K562 (cell line): Measurements from ENCODE around the gene CCDC85A. TPM values are rescaled to one million over a fixed set of nuclear protein-coding genes. Genes with fewer than 3 reads are reported as not detected.
A peak's percentile ranks its signal among the peaks of the same experiment; 100 is the strongest.

Experiments
- ATAC-seq: fragments of 200-7000 bp; cut with Tn5 transposase; 3 replicates; pipeline ENCODE4 v1.9.1; 2020; ENCODE audit warnings: moderate library complexity
- BruUV-seq: library from RNA; stranded (reverse); fragments of 400-500 nt; replicated peaks from 2 replicates; lab custom pipeline; 2021; lab: Mats Ljungman, UMichigan
- CTCF ChIA-PET: fragments of 300-600 bp; formaldehyde crosslinking; extraction: SDS; loops from one replicate; lab custom pipeline; 2021; ENCODE audit warnings: low intra/inter-chr PET ratio; lab: Yijun Ruan, JAX
- POLR2A ChIA-PET: fragments of 300-600, 350-650 bp; sonication (Branson Sonifier 250); formaldehyde crosslinking; extraction: SDS; loops from one replicate; lab custom pipeline; 2021; ENCODE audit warnings: antibody characterized with exemption, inconsistent platforms; lab: Yijun Ruan, JAX
- DNase-seq, 4 experiments: peaks; one replicate each; pipeline versions ENCODE4 v3.0.0 to v3.0.0-alpha.2; 2011 to 2018; ENCODE audit warnings: low spot score in 3 of 4, mixed read lengths in 3 of 4; ENCODE audit errors: extremely low read depth in 1 of 4
- FAIRE-seq: peaks from 2 replicates; lab custom pipeline; 2011; peaks lifted over from hg19 to GRCh38; lab: Jason Lieb, UNC
- H2AFZ ChIP-seq: 2 replicates; pipeline ENCODE4 v1.6.0; 2011; ENCODE audit warnings: low read depth, low read length, control low read depth, inconsistent platforms
- H3K27ac ChIP-seq: fragments of 200-600 bp; 3 replicates; pipeline ENCODE4 v1.8.0; 2011; ENCODE audit warnings: low read depth, mild to moderate bottlenecking, control low read depth, inconsistent platforms, low read length, moderate library complexity, mixed read lengths; ENCODE audit errors: extremely low read depth
- H3K27me3 ChIP-seq, 2 experiments: fragments of 300-600 bp in 1 of 2; 2 replicates in 1 of 2; 3 replicates in 1 of 2; pipeline versions ENCODE4 v1.6.0 to v1.8.0; 2011; ENCODE audit warnings: inconsistent platforms in 2 of 2, low read length in 2 of 2, mild to moderate bottlenecking in 1 of 2, mixed read lengths in 1 of 2, moderate library complexity in 1 of 2; ENCODE audit not compliant: control insufficient read depth in 2 of 2, insufficient read depth in 2 of 2
- H3K36me3 ChIP-seq: fragments of 300-600 bp; 3 replicates; pipeline ENCODE4 v1.8.0; 2011; ENCODE audit warnings: mild to moderate bottlenecking, low read length, inconsistent platforms; ENCODE audit not compliant: control insufficient read depth, insufficient read depth
- H3K4me1 ChIP-seq, 2 experiments: fragments of 200-600 bp in 1 of 2; replicated peaks in 1 of 2; 2 replicates in 1 of 2; 3 replicates in 1 of 2; pipeline versions ENCODE4 v1.5.1 to v1.8.0; 2011; ENCODE audit warnings: inconsistent platforms in 2 of 2, low read length in 2 of 2, mild to moderate bottlenecking in 1 of 2, mixed read lengths in 1 of 2, moderate library complexity in 1 of 2; ENCODE audit not compliant: control insufficient read depth in 2 of 2, insufficient read depth in 2 of 2
- H3K4me2 ChIP-seq: 2 replicates; pipeline ENCODE4 v1.6.1; 2011; ENCODE audit warnings: low read length, control low read depth, inconsistent platforms, mixed read lengths; ENCODE audit not compliant: insufficient read depth
- H3K4me3 ChIP-seq: fragments of 200-600 bp; sonication (generic), shearing (Covaris generic); 2 replicates; pipeline ENCODE4 v1.5.1; 2016; ENCODE audit warnings: control low read depth, inconsistent platforms
- H3K79me2 ChIP-seq: fragments of 200-600 bp; 3 replicates; pipeline ENCODE4 v1.8.0; 2011; ENCODE audit warnings: low read length, inconsistent platforms; ENCODE audit not compliant: control insufficient read depth, insufficient read depth
- H3K9ac ChIP-seq, 2 experiments: 2 replicates each; pipeline versions ENCODE4 v1.6.0 to v1.6.1; 2011; ENCODE audit warnings: low read depth in 2 of 2, low read length in 2 of 2, control low read depth in 1 of 2, inconsistent platforms in 1 of 2, mild to moderate bottlenecking in 1 of 2, mixed read lengths in 1 of 2; ENCODE audit not compliant: insufficient read depth in 1 of 2
- H3K9me1 ChIP-seq: one replicate; pipeline ENCODE4 v1.6.0; 2011; ENCODE audit warnings: inconsistent platforms, mild to moderate bottlenecking, low read length, moderate library complexity; ENCODE audit not compliant: control insufficient read depth, insufficient read depth
- H3K9me3 ChIP-seq: replicated peaks from 2 replicates; pipeline ENCODE4 v1.5.1; 2011; ENCODE audit warnings: low read depth, low read length, inconsistent platforms; ENCODE audit not compliant: control insufficient read depth, insufficient read depth
- H4K20me1 ChIP-seq: replicated peaks from 2 replicates; pipeline ENCODE4 v1.6.1; 2011; ENCODE audit warnings: low read length, inconsistent platforms, mixed read lengths; ENCODE audit not compliant: control insufficient read depth, insufficient read depth
- HMGN3 ChIP-seq: IDR thresholded peaks from 2 replicates; pipeline ENCODE4 v1.6.1; 2011; ENCODE audit warnings: borderline replicate concordance, low read depth, mild to moderate bottlenecking, mixed read lengths, low read length; ENCODE audit not compliant: insufficient read length; ENCODE audit errors: extremely low read depth
- LCOR ChIP-seq: sonication (generic); formaldehyde crosslinking; IDR thresholded peaks from 2 replicates; pipeline ENCODE4 v1.8.0; 2022; ENCODE audit warnings: mild to moderate bottlenecking, missing genetic modification reagents
- MEF2A ChIP-seq: IDR thresholded peaks from 2 replicates; pipeline ENCODE4 v1.6.1; 2011; ENCODE audit warnings: low read depth, mild to moderate bottlenecking, low read length, moderate library complexity; ENCODE audit not compliant: control insufficient read depth
- ZNF316 ChIP-seq: fragments of 450-650 bp; IDR thresholded peaks from 2 replicates; pipeline ENCODE4 v1.6.1; 2016
- ZNF512 ChIP-seq: IDR thresholded peaks from 2 replicates; pipeline ENCODE4 v1.6.1; 2016; ENCODE audit warnings: missing genetic modification characterization, missing compliant biosample characterization
- WGBS: fragments of 100-300 bp; shearing (Covaris generic); methylation state at CpG from one replicate; pipeline ENCODE4 v1.1.6; 2016; ENCODE audit warnings: low coverage, mixed read lengths; ENCODE audit not compliant: insufficient coverage; ENCODE audit errors: missing lambda C conversion rate; 5-methylcytosine and 5-hydroxymethylcytosine counted together
- in situ Hi-C: fragments of 300-500 bp; cut with MboI; formaldehyde crosslinking; loops from 4 replicates; pipeline ENCODE4 v1.15.0; 2018; ENCODE audit warnings: inconsistent platforms, mixed read lengths
- intact Hi-C: fragments of 100-400 bp; cut with micrococcal nuclease; formaldehyde crosslinking; loops from 2 replicates; pipeline ENCODE4 v1.14.2; 2022
- polyA plus RNA-seq, 8 experiments: library from polyadenylated mRNA; depleted of rRNA in 4 of 8; stranded (reverse) in 5 of 8; unstranded in 3 of 8; fragments of >200 nt; fragmentation: Nextera tagmentation in 2 of 8; fragmentation: Illumina TruSeq in 1 of 8; extraction: Ambion mirVana in 2 of 8; extraction: Trizol in 1 of 8; gene quantifications; 2 replicates each; pipeline versions ENCODE4 v1.2.1 to v1.2.3, GENCODE V29; 2011 to 2014; ENCODE audit warnings: inconsistent platforms in 1 of 8, missing spikeins in 1 of 8
- total RNA-seq, 7 experiments: library from RNA; depleted of rRNA in 6 of 7; stranded (reverse); fragments of >200 nt in 6 of 7; fragmentation: Illumina TruSeq in 2 of 7; extraction: Trizol in 2 of 7; gene quantifications; 2 replicates each; pipeline versions ENCODE4 v1.2.1 to v1.2.3, GENCODE V29; 2011 to 2021; ENCODE audit warnings: low replicate concordance in 1 of 7

CCDC85A gene
- total and polyA plus RNA-seq, 9 of the 15 experiments (the other 6 are each of a cell fraction or from before 2014, with no cell fraction given), result 0.03 to 0.14 (median 0.10) TPM; not detected in 5

- ChIA-PET CTCF (no interaction called here), POLR2A (no interaction called here)
- Histone ChIP-seq H3K27ac (no peak overlapping the region), H3K36me3 (no peaks in the 10 kb centered on the region), H3K9me3 (no peaks in the 10 kb centered on the region), H2AFZ (no peak overlapping the region), H3K4me2 (no peak overlapping the region), H4K20me1 (no peaks in the 10 kb centered on the region), H3K9me1 (no peaks in the 10 kb centered on the region), H3K27me3 (no peaks in the 10 kb centered on the region), H3K9ac (no peak overlapping the region), H3K79me2 (no peaks in the 10 kb centered on the region), H3K4me1 (no peaks in the 10 kb centered on the region), H3K4me3 (no peak overlapping the region)
- no peak for DNase-seq
- intact Hi-C loops (no loop called here), in situ Hi-C loops (no loop called here)
- no peak for FAIRE-seq
- BruUV-seq, result no TSS peak
- no peak for ATAC-seq
- no peak for TF ChIP-seq HMGN3
- TF ChIP-seq MEF2A, result no peak
- TF ChIP-seq ZNF512, result no peak
These were observed 27.3 kb downstream of the CCDC85A start for GRCh38 chr2:56211048-56211447.

GRCh38 chr2:56215911-56216310, 32.1 kb downstream of the CCDC85A start:
- no peak overlapping the region for H3K27ac ChIP-seq
- in situ Hi-C loops, result no loop called here
- H3K4me2 ChIP-seq, result no peak overlapping the region
- H3K27me3 ChIP-seq, result no peaks in the 10 kb centered on the region
- no peaks in the 10 kb centered on the region for H3K79me2 ChIP-seq
- H3K9ac ChIP-seq, result no peak overlapping the region
- no peak overlapping the region for H2AFZ ChIP-seq
- CTCF ChIA-PET, result no interaction called here
- TF ChIP-seq ZNF316 (peak; percentile 20; the same call in 1 of the 2 replicates), LCOR (no peak)
- no peaks in the 10 kb centered on the region for H4K20me1 ChIP-seq
- intact Hi-C loops, result no loop called here
- 3% methylated on average over 2 of the region's 2 CpGs for WGBS
- no peak for FAIRE-seq
- H3K4me1 ChIP-seq, result no peaks in the 10 kb centered on the region
- DNase-seq, result no peak
- H3K4me3 ChIP-seq, result no peak overlapping the region
- POLR2A ChIA-PET, result no interaction called here
- no peaks in the 10 kb centered on the region for H3K36me3 ChIP-seq
- no TSS peak for BruUV-seq
- ATAC-seq, result no peak
- no peaks in the 10 kb centered on the region for H3K9me3 ChIP-seq
- H3K9me1 ChIP-seq, result no peaks in the 10 kb centered on the region
